GM19025 (cell line): ENCODE measurements around the gene TRIP12.
"Not testable (repeated sequence)": the region's sequence is repeated elsewhere in the genome, so short reads cannot be mapped to it uniquely, and the experiment has no call there.

Experiments
- ATAC-seq: cut with Tn5 transposase; IDR thresholded peaks from one replicate; pipeline ENCODE4 v1.9.1; 2021; ENCODE audit warnings: mild to moderate bottlenecking, low read depth, moderate library complexity; ENCODE audit not compliant: unreplicated experiment

The TRIP12 gene

DNA sequence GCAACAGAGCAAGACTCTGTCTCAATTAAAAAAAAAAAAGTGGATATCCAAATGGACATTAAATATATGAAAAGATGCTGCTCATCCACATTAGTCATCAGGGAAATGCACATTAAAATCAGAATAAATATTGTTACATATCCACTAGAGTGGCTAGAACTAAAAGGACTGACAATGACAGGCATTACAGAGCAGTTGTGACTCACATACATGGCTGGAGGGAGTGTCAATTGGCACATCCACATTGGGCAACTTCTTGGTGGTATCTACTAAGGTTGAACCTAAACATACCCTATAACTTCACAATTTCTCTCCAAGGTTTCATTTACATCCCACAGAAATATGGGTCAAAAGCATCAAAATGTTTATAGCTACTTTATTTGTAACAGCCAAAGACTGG is 193.4 kb downstream of the TRIP12 start:
- no peak for ATAC-seq

DNA sequence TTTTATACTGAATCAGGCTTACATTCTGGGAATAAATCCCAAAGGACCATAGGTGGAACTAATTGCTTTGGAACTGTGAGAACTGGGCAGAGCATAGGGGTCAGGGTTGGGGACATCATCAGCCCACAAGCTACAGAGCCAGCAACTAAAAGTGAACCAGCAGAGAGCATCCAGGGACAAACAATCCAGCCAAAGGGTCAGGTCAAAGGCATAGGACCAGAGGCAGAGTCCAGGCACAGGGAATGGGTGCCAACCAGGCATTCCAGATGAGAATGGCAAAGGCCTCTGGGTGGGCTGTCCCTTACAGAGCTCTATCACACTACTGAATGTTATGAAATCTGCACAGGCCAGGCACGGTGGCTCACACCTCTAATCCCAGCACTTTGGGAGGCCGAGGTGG is 195.2 kb downstream of the TRIP12 start:
- no peak for ATAC-seq

DNA sequence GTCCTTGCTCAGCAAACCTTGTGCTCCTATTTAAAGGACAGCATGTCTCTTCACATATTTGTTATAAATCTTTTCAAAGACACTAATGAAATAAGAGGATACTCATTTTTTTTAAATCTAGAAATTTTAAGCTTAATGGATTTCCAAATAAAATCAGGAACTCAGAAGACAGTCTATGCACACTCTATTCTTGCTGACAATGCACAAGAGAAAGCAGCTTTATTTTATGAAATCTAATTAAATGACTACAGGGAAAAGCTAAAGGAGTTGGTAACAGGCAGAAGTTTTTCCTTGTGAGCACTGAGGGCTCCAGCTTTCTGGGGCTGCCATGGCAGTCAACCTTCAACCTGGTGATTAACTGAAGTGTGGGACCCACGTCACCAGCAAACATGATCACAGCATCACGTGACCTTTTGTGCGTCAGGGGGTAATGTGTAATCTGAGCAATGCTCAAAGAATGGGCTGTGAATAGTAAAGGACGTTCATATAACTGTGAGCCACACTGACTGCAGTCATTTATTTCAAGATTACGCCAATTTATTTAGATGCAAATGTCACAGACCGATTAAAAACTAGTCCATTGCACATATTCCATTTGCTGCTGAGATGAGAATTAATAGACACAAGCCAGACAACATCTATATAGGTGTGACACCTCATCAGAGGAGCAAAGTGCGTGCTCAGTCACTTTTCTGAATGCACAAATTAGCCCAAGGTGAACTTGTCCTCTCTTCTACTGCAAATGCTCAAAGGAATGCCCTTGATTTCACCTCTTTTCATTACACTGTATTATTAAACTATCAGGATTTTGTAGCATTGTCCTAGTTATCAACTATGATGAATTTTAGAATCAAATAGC is 195.9 kb downstream of the TRIP12 start:
- no peak for ATAC-seq

DNA sequence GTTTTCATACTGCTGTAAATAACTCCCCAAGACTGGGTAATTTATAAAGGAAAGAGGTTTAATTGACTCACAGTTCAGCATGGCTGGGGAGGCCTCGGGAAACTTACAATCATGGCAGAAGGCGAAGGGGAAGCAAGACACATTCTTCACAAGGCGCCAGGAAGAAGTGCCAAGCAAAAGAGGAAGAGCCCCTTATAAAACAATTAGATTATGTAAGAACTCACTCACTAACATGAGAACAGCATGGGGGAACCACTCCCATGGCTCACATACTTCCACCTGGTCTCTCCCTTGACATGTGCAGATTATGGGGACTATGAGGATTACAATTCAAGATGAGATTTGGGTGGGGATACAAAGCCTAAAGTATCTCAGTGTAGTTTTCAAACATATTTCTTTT is 198.6 kb downstream of the TRIP12 start:
- ATAC-seq: not testable (repeated sequence)

DNA sequence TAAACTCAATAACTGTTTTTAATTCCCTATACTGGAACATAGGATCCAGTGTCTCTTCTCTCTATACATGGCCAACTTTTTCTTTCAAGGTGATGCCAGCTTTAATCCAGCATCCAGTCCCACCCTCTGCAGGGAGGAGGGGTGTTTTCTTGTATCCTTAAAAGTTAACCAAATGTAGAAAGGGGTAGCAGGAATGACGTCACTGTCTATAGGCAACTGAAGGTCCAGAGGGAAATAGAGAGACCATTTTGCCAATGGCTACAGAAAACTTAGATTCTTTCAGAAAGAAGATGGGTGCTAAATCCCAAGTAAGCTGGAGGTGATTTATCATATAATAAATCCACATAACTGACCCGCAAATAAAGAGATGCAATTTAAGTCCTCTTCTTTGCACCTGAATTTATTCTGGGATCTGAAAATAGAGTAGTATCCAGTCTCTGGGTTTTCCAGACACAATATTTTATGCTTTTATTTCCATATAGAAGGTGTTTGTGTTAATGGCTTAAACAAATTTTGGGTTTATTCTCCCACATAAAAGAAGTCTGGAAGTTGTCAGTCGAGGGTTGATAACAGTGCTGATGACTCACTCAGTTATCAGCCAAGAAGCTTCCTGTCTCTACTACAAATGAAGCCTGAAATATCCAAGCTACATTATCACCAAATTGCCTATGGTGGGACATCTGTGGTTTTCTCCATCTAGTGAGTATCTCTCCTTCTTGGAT is 201.7 kb downstream of the TRIP12 start:
- ATAC-seq: no peak

DNA sequence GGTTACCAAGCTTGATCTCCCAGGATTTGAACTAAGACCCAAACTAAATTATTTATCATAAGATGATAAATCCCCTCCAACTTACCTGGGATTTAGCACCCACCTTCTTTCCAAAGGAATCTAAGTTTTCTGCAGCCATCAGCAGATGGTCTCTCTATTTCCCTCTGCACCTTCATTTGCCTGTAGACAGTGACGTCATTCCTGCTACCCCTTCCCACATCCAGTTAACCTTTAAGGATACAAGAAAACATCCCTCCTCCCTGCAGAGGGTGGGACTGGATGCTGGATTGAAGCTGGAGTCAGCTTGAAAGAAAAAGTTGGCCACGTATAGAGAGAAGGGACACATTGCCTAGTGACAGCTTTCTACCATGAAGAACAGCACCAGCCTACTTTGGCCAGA is 203.8 kb downstream of the TRIP12 start:
- no peak for ATAC-seq

DNA sequence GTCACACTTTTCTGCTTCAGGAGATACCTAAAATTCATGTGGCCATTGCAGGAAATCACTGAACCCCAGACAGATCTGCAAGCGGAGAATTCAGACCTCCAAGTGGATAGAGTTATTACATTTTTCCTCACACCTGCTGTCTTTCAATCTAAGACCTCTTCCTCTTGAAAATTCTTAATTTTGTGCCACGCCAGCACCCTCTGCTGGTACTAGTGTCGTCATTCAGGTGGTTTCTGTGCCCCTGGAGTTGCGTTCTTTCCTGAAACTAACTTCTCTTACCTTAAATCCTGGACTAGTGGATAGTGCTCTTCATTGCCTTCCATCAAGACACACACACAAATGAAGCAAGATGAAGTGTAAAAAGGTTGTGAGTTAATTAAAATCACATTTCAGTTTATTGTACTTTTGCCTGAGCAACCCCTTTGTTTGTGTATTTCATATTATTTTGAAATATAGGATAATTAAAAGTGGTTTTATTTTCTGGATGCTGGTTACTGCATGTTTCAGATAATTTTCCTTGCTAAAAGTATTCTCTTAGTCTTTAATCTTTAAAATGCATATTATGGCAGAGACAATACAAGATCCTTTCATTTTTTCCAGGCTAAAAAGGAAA is 205.8 kb downstream of the TRIP12 start:
- no peak for ATAC-seq

DNA sequence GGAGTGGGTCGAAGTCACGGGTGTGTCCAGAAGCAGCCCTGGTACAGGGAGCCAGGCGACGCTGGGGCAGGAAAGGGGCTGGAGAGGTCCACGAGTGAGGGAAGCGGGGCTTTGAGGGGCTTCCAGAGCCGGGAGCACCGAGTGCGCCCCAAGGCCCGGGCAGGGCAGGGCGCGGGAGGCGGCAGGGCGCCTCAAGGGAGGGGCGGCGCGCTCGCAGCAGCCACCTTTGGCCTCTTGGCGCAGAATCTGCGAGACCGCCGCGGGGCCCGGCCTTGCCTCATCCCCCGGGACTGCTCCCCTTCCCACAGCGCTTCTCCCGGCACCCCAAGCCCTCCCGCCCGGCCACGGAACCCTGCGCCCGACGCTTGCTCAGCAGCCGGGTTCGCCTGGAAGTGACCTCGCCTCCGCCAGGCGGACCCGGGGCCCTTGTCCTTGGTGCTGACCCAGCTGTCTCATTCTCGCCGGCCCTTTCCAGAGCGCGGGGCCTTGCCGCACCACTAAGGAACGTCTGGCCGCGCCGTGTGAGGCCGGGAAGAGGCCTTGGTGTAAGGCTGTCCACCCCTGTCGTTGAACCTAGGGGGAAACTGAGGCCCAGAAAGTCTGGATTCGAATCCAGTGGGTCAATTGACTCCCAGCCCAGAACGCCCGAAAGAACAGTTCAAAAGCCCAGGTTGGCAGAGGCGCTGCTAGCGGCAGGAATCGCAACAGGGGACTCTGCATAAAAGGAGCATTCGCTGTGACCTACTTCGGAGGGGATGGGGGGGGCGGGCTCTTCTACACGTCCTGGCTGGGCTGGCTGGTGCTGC is 206.9 kb downstream of the TRIP12 start:
- peak; percentile 16 for ATAC-seq

DNA sequence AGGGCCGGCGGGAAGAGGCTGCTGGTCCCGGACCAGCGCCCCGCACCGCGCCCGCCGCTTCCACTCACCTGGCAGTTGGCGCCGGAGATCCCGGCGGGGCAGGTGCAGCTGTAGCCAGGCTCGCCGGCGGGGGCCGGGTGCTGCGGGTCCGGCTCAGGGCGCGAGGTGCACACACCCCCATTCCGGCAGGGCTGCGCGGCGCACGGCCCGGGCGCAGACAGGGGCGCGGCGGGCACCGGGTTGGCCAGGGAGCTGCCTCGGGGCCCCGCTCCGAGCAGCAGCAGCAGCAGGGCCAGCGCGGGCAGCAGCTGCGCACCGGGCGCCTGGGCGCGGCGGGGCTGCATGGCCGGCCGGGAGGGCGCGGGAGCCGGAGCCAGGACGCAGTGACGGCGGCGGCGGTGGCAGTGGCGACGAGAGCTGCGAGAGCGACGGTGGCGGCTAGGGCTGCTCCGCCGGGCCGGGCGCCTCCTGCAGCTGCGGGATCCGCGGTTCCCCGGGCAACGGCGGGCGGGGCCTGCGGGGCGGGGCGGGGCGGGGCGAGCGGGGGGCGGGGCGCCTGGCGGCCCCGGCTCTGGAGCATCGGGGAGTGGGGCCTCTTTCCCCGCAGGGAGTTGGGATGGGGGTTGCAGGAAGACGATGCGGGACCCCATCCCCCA is 207.6 kb downstream of the TRIP12 start, which contains the start of gene DNER:
DNER (minus strand) TSS at position 476 of the 656 bp plus-strand sequence; CDS start at position 344, 132 bp downstream.
- ATAC-seq: peak; percentile 79
